T-helper 2 cell (primary cell): ENCODE measurements around the gene P2RY8.
A peak's percentile ranks its signal among the peaks of the same experiment; 100 is the strongest.
"Not testable (repeated sequence)": the region's sequence is repeated elsewhere in the genome, so short reads cannot be mapped to it uniquely, and the experiment has no call there.

Source experiments
- DNase-seq, 5 experiments: peaks; one replicate each; pipeline versions ENCODE4 v3.0.0 to v3.0.0-alpha.2; 2012 to 2022

Gene P2RY8

DNA sequence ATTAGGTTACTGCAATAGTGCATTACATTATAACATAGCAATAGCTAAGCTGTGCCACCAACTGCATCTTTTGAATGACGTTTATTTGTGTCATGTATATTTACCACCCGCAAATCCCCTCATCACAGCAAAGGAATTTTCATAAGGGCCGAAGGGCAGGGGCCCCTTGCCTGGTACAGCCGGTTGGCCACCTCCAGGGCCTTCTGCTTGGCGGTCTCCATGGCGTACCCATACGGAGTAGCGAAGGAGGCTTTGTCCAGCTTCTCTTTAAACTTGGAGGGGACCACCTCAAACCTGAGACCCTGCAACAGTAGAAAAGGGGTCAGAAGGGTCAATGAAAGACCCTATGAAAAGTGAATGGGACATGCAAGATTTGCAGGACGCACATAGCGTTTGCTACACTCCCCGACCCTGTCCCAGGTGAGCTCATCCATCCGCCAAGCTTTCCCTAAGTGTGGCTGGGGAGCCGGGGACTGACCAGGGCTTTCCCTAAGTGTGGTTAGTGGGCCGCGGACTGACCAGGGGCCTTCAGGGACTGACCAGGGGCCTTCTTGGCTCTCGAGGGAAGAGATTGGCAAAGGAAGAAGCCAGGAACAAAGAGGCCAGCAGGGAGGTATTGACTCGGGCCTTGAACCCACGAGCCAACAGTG lies 94.8 kb downstream of the P2RY8 start:
- no peak for DNase-seq

DNA sequence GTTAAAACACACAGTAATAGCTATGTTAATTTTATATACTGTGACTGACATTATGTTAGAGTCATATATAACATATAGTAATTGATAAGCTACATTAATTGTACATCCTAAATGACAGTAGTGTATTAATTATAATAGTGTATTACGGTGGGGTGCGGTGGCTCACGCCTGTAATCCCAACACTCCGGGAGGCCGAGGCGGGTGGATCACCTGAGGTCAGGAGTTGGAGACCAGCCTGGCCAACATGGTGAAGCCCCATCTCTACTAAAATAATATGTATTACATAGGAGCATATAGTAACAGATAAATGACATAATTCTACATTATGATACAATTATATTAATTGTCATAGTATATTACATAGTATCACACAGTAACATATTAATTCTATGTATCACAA lies 96.5 kb downstream of the P2RY8 start:
- no peak for DNase-seq

DNA sequence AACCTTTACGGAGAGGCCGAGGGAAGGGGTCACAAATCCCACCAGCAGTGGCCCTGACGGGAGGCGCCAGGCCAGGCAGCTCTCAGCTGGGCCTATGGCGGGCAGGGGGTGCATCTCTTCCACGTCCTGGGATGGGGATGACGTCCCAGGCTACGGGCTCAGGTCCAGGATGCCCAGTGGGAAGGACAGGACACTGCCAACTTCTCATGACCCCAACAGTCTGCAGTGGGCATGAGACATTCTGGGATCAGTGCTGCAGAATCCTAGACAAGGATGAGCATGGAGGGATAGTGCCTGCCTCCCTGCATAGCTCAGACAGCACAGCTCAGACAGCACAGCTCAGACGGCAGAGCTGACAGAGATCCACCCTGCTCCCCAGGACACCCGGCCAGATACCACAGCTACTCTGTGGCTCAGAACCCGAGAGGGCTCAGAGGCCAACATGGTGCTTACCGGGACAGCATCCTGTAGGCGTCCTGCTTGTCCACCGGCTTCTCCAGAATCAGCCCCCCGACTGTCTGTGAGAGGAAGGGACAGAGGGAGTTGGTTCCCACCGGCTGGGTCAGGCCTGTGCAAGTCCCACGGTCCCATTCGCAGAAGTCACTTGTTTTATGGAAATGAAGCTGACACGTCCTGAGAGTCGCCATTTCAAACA lies 101.6 kb downstream of the P2RY8 start:
- no peak for DNase-seq

DNA sequence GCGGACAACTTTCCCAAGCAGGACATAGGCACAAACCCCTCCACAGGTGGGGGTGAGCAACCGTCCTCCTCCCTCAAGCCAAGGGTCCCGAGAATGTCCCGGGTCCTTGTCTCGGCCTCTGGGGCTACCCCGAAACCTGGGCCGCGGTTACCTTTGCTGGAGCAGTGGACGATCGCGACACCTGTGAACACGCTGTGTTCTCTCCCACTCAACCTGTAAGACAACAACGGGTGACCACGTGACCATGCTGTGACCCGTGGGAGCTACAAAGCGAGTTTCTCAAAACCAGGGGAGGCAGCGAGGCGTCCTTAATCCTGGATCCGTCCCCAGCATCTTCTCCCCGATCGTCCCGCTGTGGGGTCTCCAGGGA lies 102.1 kb downstream of the P2RY8 start:
- DNase-seq, result no peak

DNA sequence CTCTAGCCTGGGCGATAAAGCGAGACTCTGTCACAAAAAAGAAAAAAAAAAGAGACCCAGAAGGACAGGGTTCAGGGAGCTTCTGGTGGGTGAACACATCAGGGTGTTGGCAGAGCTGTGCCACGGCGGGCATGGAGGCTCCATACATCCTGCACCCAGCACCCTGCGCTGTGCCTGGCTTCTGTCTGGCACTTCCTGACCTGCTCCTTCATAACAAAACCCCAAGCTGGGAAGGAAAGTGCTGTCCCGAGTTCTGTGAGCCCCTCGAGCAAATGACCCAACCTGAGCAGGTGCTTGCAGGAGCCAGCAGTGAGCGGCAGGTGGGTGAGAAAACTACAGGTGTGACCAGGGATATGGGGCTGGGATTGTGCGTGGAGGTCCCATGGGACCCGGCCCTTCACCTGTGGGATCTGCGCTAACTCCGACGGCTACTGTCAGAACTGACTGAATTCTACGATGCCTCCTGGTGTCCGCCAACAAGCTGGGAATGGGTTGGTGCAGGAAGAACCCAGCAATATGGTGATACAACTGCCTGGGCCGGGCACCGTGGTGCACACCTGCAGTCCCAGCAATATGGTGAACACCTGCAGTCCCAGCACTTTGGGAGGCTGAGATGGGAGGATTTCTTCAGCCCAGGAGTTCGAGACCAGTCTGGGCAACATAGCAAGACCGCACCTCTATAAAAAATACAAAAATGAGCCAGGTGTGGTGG lies 103.2 kb downstream of the P2RY8 start:
- DNase-seq, result no peak

DNA sequence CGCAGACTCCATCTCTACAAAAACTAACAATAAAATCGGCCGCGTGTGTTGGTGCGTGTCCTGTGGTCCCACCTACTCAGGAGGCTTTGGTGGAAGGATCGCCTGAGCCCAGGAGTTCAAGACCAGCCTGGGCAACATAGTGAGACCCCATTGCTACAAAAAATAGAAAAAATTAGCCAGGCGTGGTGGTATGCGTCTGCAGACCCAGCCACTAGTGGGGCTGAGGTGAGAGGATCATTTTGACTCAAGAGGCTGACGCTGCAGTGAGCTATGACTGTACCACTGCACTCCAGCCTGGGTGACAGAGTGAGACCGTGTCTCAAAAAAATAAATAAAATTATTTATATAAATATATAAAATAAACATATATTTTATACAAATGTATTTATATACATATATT lies 106.5 kb downstream of the P2RY8 start:
- DNase-seq, result peak in 1 of 5 experiments; percentile 44

DNA sequence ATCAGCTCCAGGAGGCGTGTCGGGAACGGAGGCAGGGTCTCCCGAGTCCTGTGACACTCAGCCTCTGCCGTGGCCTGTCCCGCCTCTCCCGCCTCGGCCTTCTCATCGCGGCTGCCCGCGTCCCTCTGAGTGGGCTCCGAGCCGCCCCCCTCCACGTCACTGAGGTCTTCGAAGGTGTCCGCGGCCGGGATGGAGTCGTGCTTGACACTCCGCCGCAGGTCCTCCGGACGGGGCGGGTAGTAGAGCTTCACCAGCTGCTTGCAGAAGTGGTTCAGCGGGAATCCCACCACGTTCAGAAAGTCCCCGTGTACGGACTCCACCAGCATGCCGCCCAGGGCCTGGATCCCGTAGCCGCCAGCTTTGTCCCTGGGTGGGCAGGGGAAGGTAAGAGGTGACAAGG lies 109.2 kb downstream of the P2RY8 start:
- no peak for DNase-seq

DNA sequence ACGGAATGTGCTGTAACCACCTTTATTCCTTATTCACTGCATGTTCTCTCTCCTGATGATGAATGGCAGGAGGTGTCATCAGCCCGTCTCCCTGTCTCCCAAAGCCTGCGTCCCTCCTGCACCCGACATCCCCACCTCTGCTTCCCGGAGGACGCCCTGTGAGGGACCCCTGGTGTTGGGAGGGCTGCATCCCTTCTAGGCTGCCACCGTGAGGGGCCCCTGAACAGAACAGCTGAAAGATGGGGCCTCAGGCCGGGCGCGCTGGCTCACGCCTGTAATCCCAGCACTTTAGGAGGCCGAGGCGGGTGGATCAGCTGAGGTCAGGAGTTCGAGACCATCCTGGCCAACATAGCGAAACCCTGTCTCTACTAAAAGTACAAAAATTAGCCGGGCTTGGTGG lies 110.7 kb downstream of the P2RY8 start:
- DNase-seq, result not testable (repeated sequence)

DNA sequence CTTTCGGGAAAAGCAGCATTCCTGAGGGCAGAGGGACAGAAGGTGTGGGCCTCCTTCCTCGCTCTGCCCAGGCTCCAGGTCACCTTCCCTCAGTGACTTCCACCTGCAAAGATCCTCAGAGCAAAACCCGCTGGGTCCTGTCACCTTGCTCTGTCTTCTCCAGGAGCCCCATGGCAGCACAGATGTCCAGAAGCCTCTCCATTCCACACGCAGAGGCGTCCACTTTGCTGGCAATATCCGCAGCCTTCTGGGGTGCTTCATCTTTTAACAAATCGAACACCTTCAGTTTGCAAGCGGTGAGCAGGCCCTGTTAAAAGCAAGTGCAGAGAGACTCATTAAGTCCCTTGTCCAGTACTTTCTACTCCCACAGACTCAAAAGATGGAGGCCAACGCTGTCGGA lies 111.6 kb downstream of the P2RY8 start:
- DNase-seq, result no peak

DNA sequence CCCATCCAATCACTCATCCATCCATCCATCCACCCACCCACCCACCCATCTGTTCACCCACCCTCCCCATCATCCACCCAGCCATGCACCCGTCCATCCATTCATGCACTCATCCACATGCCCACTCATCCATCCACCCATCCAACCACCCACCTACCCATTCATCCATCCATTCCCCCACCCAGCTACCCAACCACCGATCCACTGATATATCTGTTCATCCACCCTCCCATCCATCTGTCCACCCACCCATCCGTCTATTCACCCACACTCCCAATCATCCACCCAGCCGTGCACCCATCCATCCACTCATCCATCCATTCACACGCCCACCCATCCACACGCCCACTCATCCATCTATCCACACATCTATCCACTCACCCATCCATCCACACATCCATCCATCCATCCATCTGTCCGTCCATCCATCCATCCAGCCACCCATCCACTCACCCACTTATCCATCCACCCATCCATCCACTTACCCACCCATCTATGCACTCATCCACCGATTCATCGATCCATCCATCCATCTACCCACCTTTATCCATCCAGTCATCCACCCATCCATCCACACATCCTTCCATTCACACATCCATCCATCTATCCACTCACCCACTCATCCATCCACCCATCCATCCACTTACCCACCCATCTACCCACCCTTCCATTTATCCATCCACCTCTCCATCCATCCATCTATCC lies 112.7 kb downstream of the P2RY8 start:
- DNase-seq, result no peak

DNA sequence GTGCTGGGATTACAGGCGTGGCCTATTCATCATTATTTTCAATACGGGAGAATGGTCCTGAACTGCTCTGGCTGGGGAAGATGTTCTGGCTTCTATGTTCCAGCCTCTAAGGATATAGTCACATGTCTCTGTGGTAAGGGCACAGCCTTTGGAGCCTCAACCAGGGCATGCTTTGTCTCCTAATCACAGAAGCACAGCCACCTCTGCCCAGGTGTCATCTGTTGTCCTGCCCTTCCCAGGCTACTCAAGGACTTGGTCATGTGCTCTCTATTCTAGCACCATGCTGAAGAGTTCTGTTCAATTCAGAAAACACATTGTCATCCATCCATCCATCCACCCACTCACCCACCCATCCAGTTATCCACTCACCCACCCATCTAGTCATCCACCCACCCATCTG lies 113.8 kb downstream of the P2RY8 start:
- no peak for DNase-seq

DNA sequence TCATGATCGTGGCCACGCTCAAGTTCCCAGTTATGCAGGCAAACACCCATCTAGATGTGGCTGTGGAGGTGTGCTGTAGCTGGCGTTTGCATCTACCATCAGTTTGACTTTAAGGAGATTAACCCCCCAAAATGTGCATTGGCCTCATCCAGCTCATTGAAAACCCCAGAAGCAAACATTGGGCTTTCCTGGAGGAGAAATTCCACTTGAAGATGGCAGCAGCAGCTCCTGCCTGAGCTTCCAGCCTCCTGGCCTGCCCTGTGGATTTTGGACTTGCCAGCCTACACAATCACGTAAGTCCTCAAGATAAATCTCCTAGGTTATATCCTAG lies 114.9 kb downstream of the P2RY8 start:
- no peak for DNase-seq

DNA sequence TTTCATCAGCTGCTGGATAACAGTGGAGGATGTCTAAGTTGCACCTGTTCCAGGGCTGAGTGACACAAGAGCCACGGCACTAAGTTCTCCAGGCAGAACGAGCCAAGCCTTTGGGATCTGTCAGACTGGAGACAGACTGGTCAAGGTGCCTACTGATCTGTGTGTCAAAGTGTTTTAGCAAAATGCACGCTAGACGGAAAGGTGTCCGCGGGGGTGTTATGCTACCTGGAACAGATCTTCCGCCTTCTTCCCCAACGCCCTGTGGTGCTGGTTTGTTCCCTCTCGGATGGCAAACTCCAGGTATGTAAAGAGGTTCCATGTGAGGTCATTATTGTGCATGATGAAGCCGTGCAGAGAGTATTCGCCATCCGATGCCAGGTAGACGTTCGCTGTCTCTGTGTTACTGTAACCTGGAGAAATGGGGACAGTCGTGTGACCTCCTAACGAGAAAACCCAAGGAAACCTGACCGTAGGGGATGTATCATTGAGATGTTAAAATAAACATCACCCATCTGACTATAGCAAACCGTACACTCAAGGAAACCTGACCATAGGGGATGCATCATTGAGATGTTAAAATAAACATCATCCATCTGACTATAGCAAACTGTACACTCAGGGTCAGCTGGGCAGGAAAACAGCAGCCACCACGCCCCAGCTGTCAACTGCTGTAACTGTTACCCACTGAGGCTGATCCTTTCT lies 115.4 kb downstream of the P2RY8 start:
- no peak for DNase-seq

DNA sequence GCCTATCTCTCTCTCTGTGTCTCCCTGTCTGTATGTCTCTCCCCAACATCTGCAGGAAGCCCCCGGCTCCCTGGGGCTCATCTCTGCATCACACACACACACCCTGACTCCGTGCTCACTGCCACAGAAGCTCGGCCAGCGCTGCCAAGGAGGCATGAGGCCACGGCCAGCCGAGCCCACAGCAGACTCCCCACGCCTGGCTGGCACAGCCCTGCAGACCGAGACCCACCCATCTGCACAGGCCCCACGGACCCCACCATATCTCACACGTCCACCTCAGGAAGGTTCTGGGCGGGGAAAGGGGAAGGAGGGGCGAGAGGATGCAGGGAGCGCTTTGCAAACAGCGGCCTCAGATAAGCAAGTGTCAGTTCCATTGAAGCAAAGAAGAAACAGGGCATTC lies 116.6 kb downstream of the P2RY8 start:
- DNase-seq, result no peak

DNA sequence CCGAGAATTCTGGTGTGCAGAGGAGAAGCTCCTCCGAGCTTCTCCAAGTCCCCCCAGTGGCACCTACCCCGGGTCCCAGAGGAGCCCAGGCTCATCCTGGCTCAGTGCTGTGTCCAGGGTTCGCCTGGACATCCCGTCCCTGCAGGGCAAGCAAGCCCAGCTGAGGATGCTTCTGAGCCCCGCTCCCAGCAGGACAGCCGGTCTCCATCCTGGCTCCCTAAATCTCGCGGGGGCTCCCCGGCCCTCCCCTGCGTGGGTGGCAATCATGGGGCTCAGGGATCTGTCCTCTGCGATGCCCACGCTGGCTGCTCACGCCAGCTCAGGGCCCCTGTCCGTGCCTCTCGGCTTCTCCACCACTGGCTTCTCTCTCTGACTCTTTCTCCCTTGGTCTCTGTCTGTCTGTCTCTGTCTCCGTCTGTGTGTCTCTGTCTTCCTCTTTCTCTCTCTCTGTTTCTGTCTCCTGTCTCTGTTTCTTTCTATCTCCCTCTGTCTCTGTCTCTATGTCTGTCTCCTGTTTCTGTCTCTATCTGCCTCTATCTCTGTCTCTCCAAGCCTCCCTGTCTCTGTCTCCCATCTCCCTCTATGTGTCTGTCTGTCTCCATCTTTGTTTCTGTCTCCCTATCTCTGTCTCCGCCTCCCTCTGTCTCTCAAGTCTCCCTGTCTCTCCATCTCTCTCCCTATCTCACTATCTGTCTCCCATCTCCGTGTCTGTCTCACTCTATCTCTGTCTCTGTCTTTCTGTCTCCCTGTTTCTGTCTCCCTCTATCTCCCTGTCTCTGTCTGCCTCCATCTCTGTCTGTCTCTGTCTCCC lies 117.2 kb downstream of the P2RY8 start:
- no peak for DNase-seq

DNA sequence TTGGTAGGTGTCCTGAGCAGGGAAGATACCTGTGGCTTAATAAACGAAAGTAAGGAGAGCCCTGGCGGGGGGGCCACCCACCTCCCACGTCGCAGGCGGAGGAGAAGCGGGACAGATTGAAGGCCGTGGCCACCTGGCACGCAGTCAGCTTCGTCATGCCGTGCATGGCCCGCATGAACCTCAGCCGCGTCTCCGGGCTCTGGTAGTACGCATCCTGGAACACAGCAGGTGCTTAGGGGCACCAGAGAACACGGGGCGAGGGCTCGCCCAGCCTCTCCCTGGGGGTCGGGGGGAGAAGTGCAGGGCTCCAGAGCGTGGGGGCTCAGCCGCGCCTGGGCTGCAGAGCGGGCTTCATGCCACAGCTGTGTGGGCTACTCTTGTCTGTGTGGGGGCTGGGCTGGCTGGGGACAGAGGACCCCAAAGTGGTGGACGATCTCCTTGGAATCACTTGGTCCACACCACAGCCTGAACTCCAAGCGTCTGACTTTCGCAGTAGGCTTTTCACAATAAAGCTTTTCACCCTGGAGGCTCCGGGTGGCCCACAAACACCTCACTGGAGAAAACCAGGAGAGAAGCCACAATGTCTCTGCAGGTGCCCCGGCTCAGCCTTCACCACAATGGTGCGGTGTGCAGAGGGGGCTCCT lies 118.0 kb downstream of the P2RY8 start:
- no peak for DNase-seq

DNA sequence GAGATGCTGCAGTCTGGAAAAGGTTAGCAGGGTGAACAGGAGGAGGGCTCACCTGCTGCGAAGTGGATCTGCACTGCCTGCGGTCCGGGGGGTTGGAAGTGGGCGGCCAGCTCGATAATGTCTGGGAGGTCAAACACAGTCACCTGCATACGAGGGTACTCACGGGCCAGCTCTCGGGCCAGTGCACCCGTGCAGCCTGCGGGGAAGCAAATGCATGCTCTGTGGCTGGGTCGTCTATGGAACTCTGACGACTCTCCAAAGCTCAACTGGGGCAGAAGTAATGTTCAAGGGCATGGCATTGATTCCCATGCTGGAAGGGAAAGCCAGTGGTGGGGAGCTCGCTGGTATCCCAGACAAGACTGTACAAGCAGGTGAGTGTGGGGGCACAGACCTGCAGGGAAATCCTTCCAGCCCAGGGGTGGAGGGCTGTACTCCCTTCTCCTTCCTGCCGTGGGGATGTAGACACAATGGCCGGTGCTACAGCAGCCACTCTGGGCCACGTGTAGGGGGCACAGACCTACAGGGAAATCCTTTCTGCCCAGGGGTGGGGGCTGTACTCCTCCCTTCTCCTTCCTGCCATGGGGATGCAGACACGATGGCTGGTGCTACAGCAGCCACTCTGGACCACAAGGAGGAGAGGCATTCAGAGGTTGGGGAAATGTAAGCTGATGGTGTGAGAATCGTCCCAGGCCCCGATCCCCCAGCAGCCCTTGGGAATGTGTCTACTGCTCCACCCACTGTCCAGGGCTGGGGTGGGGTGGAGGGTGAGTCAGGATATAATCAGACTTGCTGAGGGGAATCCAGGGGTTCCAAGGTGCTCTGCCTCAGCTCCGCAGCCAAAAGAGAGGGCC lies 118.8 kb downstream of the P2RY8 start:
- no peak for DNase-seq

DNA sequence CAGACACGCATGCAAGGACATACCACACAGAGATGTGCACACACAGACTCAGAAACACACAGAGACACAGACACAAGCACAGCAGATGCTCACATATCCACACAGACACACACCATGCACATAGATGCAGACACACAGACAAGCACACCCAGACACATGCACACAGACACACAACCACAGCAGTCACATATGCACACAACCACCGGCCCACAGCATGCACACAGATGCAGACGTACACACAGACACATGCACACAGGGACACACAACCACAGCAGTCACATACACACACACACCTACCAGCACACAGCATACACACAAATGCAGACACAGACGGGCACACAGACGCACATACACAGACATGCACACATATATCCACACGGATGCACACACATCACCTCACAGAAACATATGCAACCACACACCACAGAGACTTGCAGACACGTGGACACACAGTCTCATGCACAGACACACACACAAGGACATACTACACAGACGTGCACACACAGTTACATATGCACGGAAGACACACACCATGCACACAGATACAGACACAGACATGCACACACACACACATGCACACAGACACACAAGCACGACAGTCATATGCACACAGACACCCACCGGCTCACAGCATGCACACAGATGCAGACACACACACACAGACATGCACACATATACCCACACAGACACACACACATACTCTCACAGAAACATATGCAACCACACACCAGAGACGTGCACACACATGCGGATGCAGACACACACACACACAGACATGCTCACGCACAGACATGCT lies 119.8 kb downstream of the P2RY8 start:
- DNase-seq, result no peak

DNA sequence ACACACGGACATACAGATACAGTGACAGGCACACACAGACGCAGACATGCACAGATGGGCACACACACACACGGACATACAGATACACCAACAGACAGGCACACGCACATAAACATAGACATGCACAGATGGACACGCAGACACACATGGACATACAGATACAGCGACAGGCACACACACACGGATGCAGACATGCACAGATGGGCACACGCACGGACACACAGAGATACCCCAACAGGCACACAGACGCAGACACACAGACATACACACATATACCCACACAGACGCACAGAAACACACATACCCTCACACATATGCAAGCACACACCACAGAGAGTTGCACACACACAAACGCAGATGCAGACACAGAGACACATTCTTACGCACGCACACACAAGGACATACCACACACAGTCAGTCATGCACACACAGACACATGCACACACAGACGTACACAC lies 120.6 kb downstream of the P2RY8 start:
- no peak for DNase-seq
